BE2C (cell line): Measurements from ENCODE around the gene ZNF77.

Experiments used
- DNase-seq: peaks from one replicate; pipeline ENCODE4 v3.0.0-alpha.2; 2020
- H3K27me3 ChIP-seq: fragments of 250-450 bp; sonication (Bioruptor Pico); 2 replicates; pipeline ENCODE4 v1.5.1; 2020; ENCODE audit warnings: mild to moderate bottlenecking
- H3K36me3 ChIP-seq: fragments of 250-450 bp; sonication (Bioruptor Pico); 2 replicates; pipeline ENCODE4 v1.5.1; 2020; ENCODE audit warnings: mild to moderate bottlenecking
- H3K4me1 ChIP-seq: fragments of 250-450 bp; sonication (Bioruptor Pico); 2 replicates; pipeline ENCODE4 v1.5.1; 2020
- H3K4me3 ChIP-seq: 2 replicates; pipeline ENCODE4 v1.5.1; 2011; ENCODE audit warnings: low read depth, low read length
- H3K9me3 ChIP-seq: fragments of 250-450 bp; sonication (Bioruptor Pico); 2 replicates; pipeline ENCODE4 v1.5.1; 2020
- CTCF ChIP-seq: IDR thresholded peaks from 2 replicates; pipeline ENCODE4 v1.5.1; 2012; ENCODE audit warnings: mild to moderate bottlenecking, low read depth, low read length

ZNF77 gene

DNA sequence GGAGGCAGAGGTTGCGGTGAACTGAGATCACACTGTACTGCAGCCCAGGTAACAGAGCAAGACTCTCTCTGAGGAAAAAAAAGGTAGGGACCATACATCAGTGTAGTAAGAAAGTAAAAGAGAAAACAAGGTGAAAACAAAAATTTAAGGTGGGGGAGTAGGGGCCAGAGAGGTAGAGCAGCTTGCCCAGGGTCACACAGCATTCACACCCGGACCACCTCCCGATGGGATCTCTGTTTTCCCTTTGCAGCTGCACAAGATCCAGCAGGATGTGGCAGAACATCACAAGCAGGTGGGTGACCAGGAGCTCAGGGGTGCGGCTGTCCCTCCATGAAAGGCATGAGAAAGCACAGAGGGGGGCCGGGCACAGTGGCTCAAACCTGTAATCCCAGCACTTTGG is 37.1 kb upstream of the ZNF77 start:
- TF ChIP-seq CTCF = no peak
- Histone ChIP-seq H3K4me3 (no peak overlapping the region), H3K4me1 (peaks cover 25% of the 10 kb centered on the region), H3K36me3 (no peaks in the 10 kb centered on the region), H3K27me3 (no peaks in the 10 kb centered on the region), H3K9me3 (no peaks in the 10 kb centered on the region)
- no peak for DNase-seq

DNA sequence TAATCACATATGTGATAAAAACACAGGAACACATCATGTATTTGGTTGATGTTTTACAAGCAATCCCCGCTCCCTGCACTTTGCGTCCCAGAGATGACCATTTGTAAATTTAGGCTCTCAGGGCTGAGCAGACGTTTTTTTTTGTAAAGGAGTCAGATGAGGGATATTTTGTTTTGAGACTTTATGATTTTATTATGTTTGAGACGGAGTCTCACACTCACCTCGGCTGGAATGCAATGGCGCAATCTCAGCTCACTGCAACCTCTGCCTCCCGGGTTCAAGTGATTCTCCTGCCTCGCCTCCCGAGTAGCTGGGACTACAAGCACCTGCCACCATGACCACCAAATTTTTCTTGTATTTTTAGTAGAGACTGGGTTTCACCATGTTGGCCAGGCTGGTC is 34.0 kb upstream of the ZNF77 start:
- Histone ChIP-seq H3K27me3 (no peaks in the 10 kb centered on the region), H3K4me3 (no peak overlapping the region), H3K9me3 (no peaks in the 10 kb centered on the region), H3K36me3 (no peaks in the 10 kb centered on the region), H3K4me1 (peaks cover 14% of the 10 kb centered on the region)
- DNase-seq = no peak
- TF ChIP-seq CTCF = no peak

GRCh38 chr19:2978166-2978767 is 33.5 kb upstream of the ZNF77 start:
- no peaks in the 10 kb centered on the region for H3K9me3 ChIP-seq
- DNase-seq = no peak
- H3K27me3 ChIP-seq = no peaks in the 10 kb centered on the region
- H3K36me3 ChIP-seq = no peaks in the 10 kb centered on the region
- TF ChIP-seq CTCF = no peak
- H3K4me3 ChIP-seq = no peak overlapping the region
- H3K4me1 ChIP-seq = peaks cover 10% of the 10 kb centered on the region

DNA sequence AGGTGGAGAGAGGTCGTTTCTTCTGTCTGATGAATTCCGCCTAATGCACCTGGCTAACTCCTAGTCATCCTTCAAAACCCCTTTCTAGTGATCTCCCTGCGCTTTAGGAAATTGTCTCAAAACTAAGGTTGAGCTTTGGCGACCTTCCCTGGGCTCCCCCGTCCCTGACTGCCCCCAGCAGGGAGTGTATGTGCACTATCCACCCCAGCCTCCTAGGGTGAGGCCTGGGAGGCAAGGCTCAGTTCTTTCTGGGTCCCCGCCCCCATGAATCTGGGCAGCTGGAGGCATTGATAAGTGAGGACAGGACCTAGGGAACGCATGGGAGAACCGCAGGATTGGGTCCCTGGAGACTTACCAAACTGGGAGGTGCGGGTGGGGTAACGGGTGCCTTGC is 33.0 kb upstream of the ZNF77 start:
- Histone ChIP-seq H3K4me3 (peak overlapping the region; percentile 40), H3K27me3 (no peaks in the 10 kb centered on the region), H3K4me1 (peaks cover 8% of the 10 kb centered on the region), H3K36me3 (no peaks in the 10 kb centered on the region), H3K9me3 (no peaks in the 10 kb centered on the region)
- DNase-seq = peak; percentile 55
- no peak; the same call in 1 of the 2 replicates for TF ChIP-seq CTCF

- H3K4me3 ChIP-seq = peak within 1 kb of the TSS; percentile 69
- H3K27me3 ChIP-seq = no peaks in the 10 kb centered on the region
- H3K4me1 ChIP-seq = peaks cover 5% of the 10 kb centered on the region
- TF ChIP-seq CTCF = no peak
- H3K36me3 ChIP-seq = no peaks in the 10 kb centered on the region
- H3K9me3 ChIP-seq = no peaks in the 10 kb centered on the region
- DNase-seq = peak; percentile 99
Measured at GRCh38 chr19:2977001-2977745, 32.4 kb upstream of the ZNF77 start, which contains the start of gene TLE6. TSS of gene TLE6 (plus strand) at chr19:2977564. CDS start at chr19:2978234, 670 bp downstream.

DNA sequence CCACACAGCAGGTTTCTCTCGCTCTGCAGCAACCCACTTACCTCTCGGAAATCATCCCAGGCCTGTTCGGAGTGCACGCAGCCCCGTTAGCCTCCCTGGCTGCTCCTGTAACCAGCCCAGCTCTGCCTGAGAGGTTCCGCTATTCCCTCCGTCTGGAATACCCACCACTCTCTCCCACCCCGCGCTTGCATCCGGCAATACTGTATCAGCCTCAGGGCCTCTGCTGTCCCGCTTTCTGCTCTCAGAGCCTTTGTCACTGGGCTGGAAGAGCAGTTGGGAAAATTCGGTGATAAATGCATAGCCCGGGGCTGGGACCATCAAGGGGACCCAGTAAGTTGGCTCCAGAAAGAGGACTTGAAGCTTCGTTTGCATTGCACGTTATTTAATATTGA is 31.8 kb upstream of the ZNF77 start:
- Histone ChIP-seq H3K4me3 (peak overlapping the region; percentile 69), H3K27me3 (no peaks in the 10 kb centered on the region), H3K9me3 (no peaks in the 10 kb centered on the region), H3K36me3 (no peaks in the 10 kb centered on the region), H3K4me1 (peaks cover 5% of the 10 kb centered on the region)
- TF ChIP-seq CTCF = no peak
- DNase-seq = peak; percentile 73
